Measurements from ENCODE around the gene AKAP6. TPM values are rescaled to one million over a fixed set of nuclear protein-coding genes. Genes with fewer than 3 reads are reported as not detected.

The AKAP6 gene
- total RNA-seq, 1 donor from 2014 or later = 2.8 TPM

DNA sequence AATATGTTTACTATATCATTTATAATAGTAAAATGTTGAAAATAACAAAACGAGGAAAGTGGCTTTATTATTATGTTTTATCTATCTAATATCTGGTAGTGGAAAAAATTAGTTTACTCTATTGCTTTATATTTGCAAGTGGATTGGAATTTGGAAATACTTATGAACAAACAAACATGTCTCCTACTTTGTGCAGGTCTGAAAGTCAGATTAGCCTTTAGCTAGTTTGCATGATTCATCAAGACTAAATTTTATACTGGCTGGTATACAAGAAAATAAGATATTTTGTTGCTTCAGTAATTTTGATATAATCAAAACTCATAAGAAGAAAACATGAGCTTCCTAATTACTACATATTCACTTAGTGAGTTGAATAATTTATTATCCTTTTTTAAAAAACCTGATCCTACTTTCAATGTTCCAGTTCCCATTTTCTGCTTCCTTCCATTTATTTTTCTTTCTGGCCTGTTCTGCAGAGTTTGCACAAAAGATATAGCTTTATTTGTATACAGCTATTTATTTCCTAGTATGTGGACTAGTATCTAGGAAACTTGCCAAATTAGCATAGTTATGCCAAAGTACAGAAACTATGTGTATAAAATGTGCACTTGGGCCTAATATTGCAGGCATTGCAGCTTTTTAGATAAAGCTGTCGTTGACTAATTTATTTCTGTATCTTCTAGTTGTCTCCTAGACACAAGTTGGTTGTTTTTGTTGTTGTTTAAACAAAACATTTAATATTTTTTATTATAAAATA lies 122.0 kb downstream of the AKAP6 start:
- H2AFZ ChIP-seq (ENCODE audit: low read depth, low read length) = no peak overlapping the region
- no peaks in the 10 kb centered on the region for H3K9me3 ChIP-seq (ENCODE audit: insufficient read depth, low read depth, low read length)
- H3K36me3 ChIP-seq (ENCODE audit: insufficient read depth, low read length) = no peaks in the 10 kb centered on the region
- H3K27ac ChIP-seq (ENCODE audit: low read depth, low read length) = no peak overlapping the region
- H3K4me1 Mint-ChIP-seq (ENCODE audit: low read depth, unreplicated experiment) = peaks cover 4% of the 10 kb centered on the region
- TF ChIP-seq EZH2 (IDR thresholded peaks at IDR 0.05; ENCODE audit: insufficient read depth, low read length) = no peak
- no peaks in the 10 kb centered on the region for H3K36me3 Mint-ChIP-seq (ENCODE audit: low read depth, unreplicated experiment)
- no peaks in the 10 kb centered on the region for H3K9me3 Mint-ChIP-seq (ENCODE audit: unreplicated experiment)
- no peaks in the 10 kb centered on the region for H3K27me3 Mint-ChIP-seq (ENCODE audit: low read depth, unreplicated experiment)
- FAIRE-seq (no peak), DNase-seq (ENCODE audit: low read depth) (no peak)
- no peaks in the 10 kb centered on the region for H3K4me1 ChIP-seq (ENCODE audit: insufficient read depth, low read length)
- no peak overlapping the region for H3K27ac Mint-ChIP-seq (ENCODE audit: unreplicated experiment)
- no peak overlapping the region for H3K4me3 ChIP-seq (ENCODE audit: insufficient read depth, low read depth, low read length)
- H3K27me3 ChIP-seq (ENCODE audit: insufficient read depth, low read length) = no peaks in the 10 kb centered on the region
- H3K4me3 Mint-ChIP-seq (ENCODE audit: unreplicated experiment) = no peak overlapping the region
- H4K20me1 ChIP-seq (ENCODE audit: insufficient read depth, low read length) = no peaks in the 10 kb centered on the region
- no peaks in the 10 kb centered on the region for H3K79me2 ChIP-seq (ENCODE audit: insufficient read depth, low read length)
- H3K4me2 ChIP-seq (ENCODE audit: low read length) = no peak overlapping the region
- no peak overlapping the region for H3K9ac ChIP-seq (ENCODE audit: low read length)

DNA sequence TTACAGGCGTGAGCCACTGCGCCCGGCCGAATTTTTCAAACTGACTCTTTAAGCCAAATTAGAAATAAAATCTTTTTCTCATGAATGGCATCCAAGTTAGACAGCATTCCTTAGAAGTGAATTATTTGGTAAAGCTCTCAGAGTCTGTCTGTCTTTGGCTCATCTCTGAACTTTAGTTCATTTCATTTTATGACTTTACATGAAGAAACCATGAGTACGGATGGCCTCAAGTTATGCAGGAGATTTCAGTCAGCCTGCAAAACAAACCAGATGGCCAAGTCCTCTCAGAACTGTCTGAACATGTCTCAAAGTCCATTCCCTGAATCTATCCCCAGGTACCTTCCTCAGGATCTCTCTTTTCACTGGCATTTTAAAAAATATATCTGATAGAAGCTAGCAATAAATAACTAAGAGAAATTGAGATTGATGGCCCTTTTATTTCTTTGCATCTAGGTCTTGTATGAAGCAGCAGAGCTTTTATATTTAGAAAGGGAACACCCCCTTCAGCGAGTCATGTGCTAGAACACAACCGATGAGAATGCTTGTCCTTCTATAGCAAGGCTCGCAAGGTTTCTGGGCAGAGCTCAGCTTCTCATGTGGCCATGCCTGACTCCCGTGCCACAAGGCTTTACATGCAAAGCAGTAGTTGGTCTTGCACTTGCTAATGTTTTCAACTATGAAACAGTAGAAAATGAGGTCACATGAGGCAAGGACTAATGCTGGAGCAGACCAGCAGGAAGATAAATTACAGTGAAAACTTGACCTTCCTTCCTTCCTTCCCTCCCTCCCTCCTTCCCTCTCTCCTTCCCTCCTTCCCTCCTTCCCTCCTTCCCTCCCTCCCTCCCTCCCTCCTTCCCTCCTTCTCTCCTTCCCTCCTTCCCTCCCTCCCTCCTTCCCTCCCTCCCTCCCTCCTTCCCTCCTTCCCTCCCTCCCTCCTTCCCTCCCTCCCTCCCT lies 125.0 kb downstream of the AKAP6 start:
- TF ChIP-seq, protein P1, sequence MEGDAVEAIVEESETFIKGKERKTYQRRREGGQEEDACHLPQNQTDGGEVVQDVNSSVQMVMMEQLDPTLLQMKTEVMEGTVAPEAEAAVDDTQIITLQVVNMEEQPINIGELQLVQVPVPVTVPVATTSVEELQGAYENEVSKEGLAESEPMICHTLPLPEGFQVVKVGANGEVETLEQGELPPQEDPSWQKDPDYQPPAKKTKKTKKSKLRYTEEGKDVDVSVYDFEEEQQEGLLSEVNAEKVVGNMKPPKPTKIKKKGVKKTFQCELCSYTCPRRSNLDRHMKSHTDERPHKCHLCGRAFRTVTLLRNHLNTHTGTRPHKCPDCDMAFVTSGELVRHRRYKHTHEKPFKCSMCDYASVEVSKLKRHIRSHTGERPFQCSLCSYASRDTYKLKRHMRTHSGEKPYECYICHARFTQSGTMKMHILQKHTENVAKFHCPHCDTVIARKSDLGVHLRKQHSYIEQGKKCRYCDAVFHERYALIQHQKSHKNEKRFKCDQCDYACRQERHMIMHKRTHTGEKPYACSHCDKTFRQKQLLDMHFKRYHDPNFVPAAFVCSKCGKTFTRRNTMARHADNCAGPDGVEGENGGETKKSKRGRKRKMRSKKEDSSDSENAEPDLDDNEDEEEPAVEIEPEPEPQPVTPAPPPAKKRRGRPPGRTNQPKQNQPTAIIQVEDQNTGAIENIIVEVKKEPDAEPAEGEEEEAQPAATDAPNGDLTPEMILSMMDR (IDR thresholded peaks at IDR 0.05; ENCODE audit: insufficient read depth, low read depth, low read length) = no peak
- no peak for TF ChIP-seq EZH2 (IDR thresholded peaks at IDR 0.05; ENCODE audit: insufficient read depth, low read length)
- no peaks in the 10 kb centered on the region for H3K36me3 Mint-ChIP-seq (ENCODE audit: low read depth, unreplicated experiment)
- H3K79me2 ChIP-seq (ENCODE audit: insufficient read depth, low read length) = no peaks in the 10 kb centered on the region
- no peaks in the 10 kb centered on the region for H3K4me1 ChIP-seq (ENCODE audit: insufficient read depth, low read length)
- H3K27ac Mint-ChIP-seq (ENCODE audit: unreplicated experiment) = no peak overlapping the region
- no peaks in the 10 kb centered on the region for H3K36me3 ChIP-seq (ENCODE audit: insufficient read depth, low read length)
- DNase-seq (ENCODE audit: low read depth) (no peak), FAIRE-seq (no peak)
- no peaks in the 10 kb centered on the region for H3K9me3 Mint-ChIP-seq (ENCODE audit: unreplicated experiment)
- no peaks in the 10 kb centered on the region for H3K27me3 Mint-ChIP-seq (ENCODE audit: low read depth, unreplicated experiment)
- H3K9me3 ChIP-seq (ENCODE audit: insufficient read depth, low read depth, low read length) = no peaks in the 10 kb centered on the region
- no peak overlapping the region for H3K9ac ChIP-seq (ENCODE audit: low read length)
- H4K20me1 ChIP-seq (ENCODE audit: insufficient read depth, low read length) = no peaks in the 10 kb centered on the region
- H3K4me2 ChIP-seq (ENCODE audit: low read length) = no peak overlapping the region
- no peaks in the 10 kb centered on the region for H3K27me3 ChIP-seq (ENCODE audit: insufficient read depth, low read length)
- H3K27ac ChIP-seq (ENCODE audit: low read depth, low read length) = no peak overlapping the region
- H2AFZ ChIP-seq (ENCODE audit: low read depth, low read length) = no peak overlapping the region
- H3K4me3 ChIP-seq (ENCODE audit: insufficient read depth, low read depth, low read length) = no peak overlapping the region
- no peak overlapping the region for H3K4me3 Mint-ChIP-seq (ENCODE audit: unreplicated experiment)
- H3K4me1 Mint-ChIP-seq (ENCODE audit: low read depth, unreplicated experiment) = peaks cover 14% of the 10 kb centered on the region

DNA sequence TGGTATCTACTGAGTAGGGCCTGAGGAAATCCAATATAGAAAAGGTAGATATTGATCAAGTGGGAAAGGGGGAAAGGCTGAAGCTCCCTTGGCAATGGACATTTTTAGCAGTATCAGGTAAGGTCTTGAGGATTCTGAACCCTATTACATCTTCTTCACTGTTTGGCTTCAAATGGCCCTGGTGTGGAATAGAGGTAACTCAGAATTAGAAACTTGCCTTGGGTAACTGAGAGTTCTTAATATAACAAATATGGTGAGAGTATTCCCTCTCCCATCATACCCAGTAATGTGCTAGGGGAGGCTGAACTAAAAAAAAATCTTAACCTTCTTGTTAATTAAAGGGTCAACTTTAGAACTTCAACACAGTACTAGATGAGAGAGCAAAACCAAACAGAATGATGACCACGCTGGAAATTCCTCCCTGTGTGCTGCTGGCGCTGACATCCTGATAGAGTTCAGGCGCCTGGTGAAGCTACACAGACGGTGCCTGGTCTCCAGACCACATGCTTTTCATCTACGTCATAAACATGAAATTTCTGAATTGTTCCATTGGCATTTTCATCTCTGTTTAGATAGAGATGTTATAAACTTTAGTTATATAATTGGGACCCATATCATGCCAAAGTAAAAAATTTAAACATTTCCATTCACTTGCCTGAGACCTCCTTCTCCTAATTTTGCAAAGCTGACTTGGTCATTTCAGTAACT lies 128.3 kb downstream of the AKAP6 start:
- no peak overlapping the region for H3K4me3 ChIP-seq (ENCODE audit: insufficient read depth, low read depth, low read length)
- peak overlapping the region; percentile 49 for H3K27ac ChIP-seq (ENCODE audit: low read depth, low read length)
- Mint-ChIP-seq H3K9me3 (ENCODE audit: unreplicated experiment) (peaks cover 2% of the 10 kb centered on the region), H3K27ac (ENCODE audit: unreplicated experiment) (peak overlapping the region; percentile 78), H3K27me3 (ENCODE audit: low read depth, unreplicated experiment) (no peaks in the 10 kb centered on the region), H3K36me3 (ENCODE audit: low read depth, unreplicated experiment) (peaks cover 1% of the 10 kb centered on the region), H3K4me1 (ENCODE audit: low read depth, unreplicated experiment) (peaks cover 16% of the 10 kb centered on the region), H3K4me3 (ENCODE audit: unreplicated experiment) (no peak overlapping the region)
- no peaks in the 10 kb centered on the region for H3K9me3 ChIP-seq (ENCODE audit: insufficient read depth, low read depth, low read length)
- peak overlapping the region; percentile 10 for H3K4me2 ChIP-seq (ENCODE audit: low read length)
- no peak overlapping the region for H2AFZ ChIP-seq (ENCODE audit: low read depth, low read length)
- H4K20me1 ChIP-seq (ENCODE audit: insufficient read depth, low read length) = no peaks in the 10 kb centered on the region
- no peaks in the 10 kb centered on the region for H3K36me3 ChIP-seq (ENCODE audit: insufficient read depth, low read length)
- FAIRE-seq (peak; percentile 76), DNase-seq (ENCODE audit: low read depth) (peak; percentile 42)
- H3K4me1 ChIP-seq (ENCODE audit: insufficient read depth, low read length) = no peaks in the 10 kb centered on the region
- TF ChIP-seq, protein P1 (IDR thresholded peaks at IDR 0.05; ENCODE audit: insufficient read depth, low read depth, low read length) = no peak
- no peak for TF ChIP-seq EZH2 (IDR thresholded peaks at IDR 0.05; ENCODE audit: insufficient read depth, low read length)
- H3K79me2 ChIP-seq (ENCODE audit: insufficient read depth, low read length) = no peaks in the 10 kb centered on the region
- no peaks in the 10 kb centered on the region for H3K27me3 ChIP-seq (ENCODE audit: insufficient read depth, low read length)
- H3K9ac ChIP-seq (ENCODE audit: low read length) = no peak overlapping the region
